Skin epidermis (tissue), 12 donors: Measurements from ENCODE around the gene TMEM132C.

Experiments
- H3K27ac ChIP-seq, 21 experiments: fragments of 200-600 bp; sonication (generic) in 11 of 21; one replicate each; pipeline ENCODE4 v1.5.0; 2020; ENCODE audit warnings: mild to moderate bottlenecking in 3 of 21, inconsistent platforms in 2 of 21, moderate library complexity in 2 of 21
- H3K4me3 ChIP-seq, 7 experiments: fragments of 200-600 bp; sonication (generic) in 2 of 7; one replicate each; pipeline ENCODE4 v1.5.0; 2020; ENCODE audit warnings: inconsistent platforms in 2 of 7, mild to moderate bottlenecking in 2 of 7, moderate library complexity in 1 of 7

TMEM132C gene

GRCh38 chr12:128726886-128727285 lies 459.9 kb downstream of the TMEM132C start:
- Histone ChIP-seq H3K27ac (no peak overlapping the region), H3K4me3 (no peak overlapping the region)

GRCh38 chr12:128727461-128727860 lies 460.5 kb downstream of the TMEM132C start:
- no peak overlapping the region for H3K4me3 ChIP-seq
- H3K27ac ChIP-seq, result no peak overlapping the region

GRCh38 chr12:128727999-128728398 lies 461.0 kb downstream of the TMEM132C start:
- no peak overlapping the region for H3K4me3 ChIP-seq
- H3K27ac ChIP-seq, result no peak overlapping the region

GRCh38 chr12:128729628-128730121 lies 462.7 kb downstream of the TMEM132C start:
- H3K4me3 ChIP-seq, result no peak overlapping the region
- H3K27ac ChIP-seq, result no peak overlapping the region

GRCh38 chr12:128734371-128734770 lies 467.4 kb downstream of the TMEM132C start:
- H3K27ac ChIP-seq, result no peak overlapping the region
- H3K4me3 ChIP-seq, result no peak overlapping the region

- no peak overlapping the region for H3K27ac ChIP-seq
- H3K4me3 ChIP-seq, result no peak overlapping the region
Measured at GRCh38 chr12:128737292-128737966, 470.5 kb downstream of the TMEM132C start.

GRCh38 chr12:128743916-128744315 lies 476.9 kb downstream of the TMEM132C start:
- H3K4me3 ChIP-seq, result no peak overlapping the region
- H3K27ac ChIP-seq, result no peak overlapping the region

- H3K4me3 ChIP-seq, result no peak overlapping the region
- H3K27ac ChIP-seq, result no peak overlapping the region
Measured at GRCh38 chr12:128745772-128746689, 479.1 kb downstream of the TMEM132C start.

- Histone ChIP-seq H3K4me3 (no peak overlapping the region), H3K27ac (no peak overlapping the region)
Measured at GRCh38 chr12:128747441-128747840, 480.5 kb downstream of the TMEM132C start.

GRCh38 chr12:128752386-128752785 lies 485.4 kb downstream of the TMEM132C start:
- Histone ChIP-seq H3K27ac (no peak overlapping the region), H3K4me3 (no peak overlapping the region)

GRCh38 chr12:128753438-128753837 lies 486.5 kb downstream of the TMEM132C start:
- H3K27ac ChIP-seq, result no peak overlapping the region

GRCh38 chr12:128754275-128754674 lies 487.3 kb downstream of the TMEM132C start:
- Histone ChIP-seq H3K27ac (no peak overlapping the region), H3K4me3 (no peak overlapping the region)

More at GRCh38 chr12:128753438-128753837, 486.5 kb downstream of the TMEM132C start:
- no peak overlapping the region for H3K4me3 ChIP-seq

GRCh38 chr12:128755566-128755965 lies 488.6 kb downstream of the TMEM132C start:
- Histone ChIP-seq H3K4me3 (no peak overlapping the region), H3K27ac (no peak overlapping the region)
